Esophagus squamous epithelium (tissue), 5 donors: ENCODE measurements around the gene CAPN5. TPM values are rescaled to one million over a fixed set of nuclear protein-coding genes. Genes with fewer than 3 reads are reported as not detected.

ENCODE experiments used
- DNase-seq: peaks from one replicate; lab custom pipeline; 2025; lab: John Stamatoyannopoulos, UW
- H3K27ac ChIP-seq, 4 donors: fragments of 200-600 bp; sonication (generic); one replicate each; pipeline ENCODE4 v1.5.1; 2016 to 2019; ENCODE audit warnings: mild to moderate bottlenecking in 1 of 4
- H3K27me3 ChIP-seq, 4 donors: fragments of 200-600 bp; sonication (generic); 1 replicate in 3 of 4; 2 replicates in 1 of 4; pipeline versions ENCODE4 v1.5.1 to v1.6.0; 2017 to 2021; ENCODE audit warnings: antibody characterized with exemption in 1 of 4
- H3K36me3 ChIP-seq, 3 donors: fragments of 200-600 bp; sonication (generic); one replicate each; pipeline ENCODE4 v1.5.1; 2016 to 2019
- H3K4me1 ChIP-seq, 3 donors: fragments of 200-600 bp; sonication (generic); one replicate each; pipeline ENCODE4 v1.5.1; 2017 to 2019
- H3K4me3 ChIP-seq, 4 donors: fragments of 200-600 bp; sonication (generic); 1 replicate in 3 of 4; 2 replicates in 1 of 4; pipeline ENCODE4 v1.5.1; 2016 to 2019; ENCODE audit warnings: mild to moderate bottlenecking in 2 of 4, moderate library complexity in 1 of 4
- H3K9me3 ChIP-seq, 3 donors: fragments of 200-600 bp; sonication (generic); one replicate each; pipeline ENCODE4 v1.5.1; 2016 to 2019
- CTCF ChIP-seq, 6 experiments: fragments of 450-650 bp in 4 of 6; fragments of 200-600 bp in 2 of 6; sonication (generic) in 2 of 6; IDR thresholded peaks; one replicate each; pipeline ENCODE4 v1.5.1; 2016 to 2019; ENCODE audit warnings: antibody characterized with exemption in 6 of 6, mild to moderate bottlenecking in 4 of 6, moderate library complexity in 4 of 6
- POLR2A ChIP-seq, 4 donors: fragments of 450-650 bp; IDR thresholded peaks; one replicate each; pipeline ENCODE4 v1.6.1; 2017; ENCODE audit warnings: antibody characterized with exemption in 4 of 4, mild to moderate bottlenecking in 4 of 4, moderate library complexity in 3 of 4
- WGBS, 2 donors: methylation state at CpG; one replicate each; pipeline ENCODE4 v1.1.5; 2018; 5-methylcytosine and 5-hydroxymethylcytosine counted together
- intact Hi-C: fragments of 100-400 bp; cut with DNase I; formaldehyde crosslinking; loops from one replicate; pipeline ENCODE4 v1.15.0; 2022
- total RNA-seq, 4 donors: library from RNA; depleted of rRNA; stranded (reverse); fragments of >200 nt; gene quantifications; one replicate each; pipeline ENCODE4 v1.1.0, GENCODE V29; 2016
- donor health status: DM: yes; HTN: yes; CAD: no.

The CAPN5 gene
- total RNA-seq, 4 donors from 2014 or later: 9.3 to 63.2 (median 13.5) TPM

- DNase-seq: no peak
- Histone ChIP-seq H3K27me3 (no peaks in the 10 kb centered on the region), H3K4me1 (peaks cover 0 to 6% (median 0%) of the 10 kb centered on the region in 3 donors), H3K9me3 (no peaks in the 10 kb centered on the region), H3K36me3 (no peaks in the 10 kb centered on the region), H3K4me3 (no peak overlapping the region), H3K27ac (no peak overlapping the region)
- WGBS, 2 donors: 66 to 83% methylated on average over 5 to 8 of the region's 9 CpGs
- intact Hi-C loops: no loop called here
- no peak for TF ChIP-seq POLR2A (IDR thresholded peaks at IDR 0.05)
- TF ChIP-seq CTCF (IDR thresholded peaks at IDR 0.05): no peak
These were observed 100.4 kb downstream of the CAPN5 start for GRCh38 chr11:77167111-77167626.

- Histone ChIP-seq H3K4me3 (no peak overlapping the region), H3K27ac (no peak overlapping the region), H3K36me3 (no peaks in the 10 kb centered on the region), H3K9me3 (no peaks in the 10 kb centered on the region), H3K4me1 (peaks cover 0 to 13% (median 0%) of the 10 kb centered on the region in 3 donors), H3K27me3 (no peaks in the 10 kb centered on the region)
- intact Hi-C loops: no loop called here
- no peak for DNase-seq
- TF ChIP-seq CTCF (IDR thresholded peaks at IDR 0.05) (no peak), POLR2A (IDR thresholded peaks at IDR 0.05) (no peak)
- 80 to 93% methylated on average over 7 of the region's 8 CpGs for WGBS, 2 donors
These were observed 101.0 kb downstream of the CAPN5 start for GRCh38 chr11:77167791-77168190.

- peaks cover 0 to 13% (median 0%) of the 10 kb centered on the region in 3 donors for H3K4me1 ChIP-seq
- H3K27ac ChIP-seq: no peak overlapping the region
- no peak overlapping the region for H3K4me3 ChIP-seq
- no peaks in the 10 kb centered on the region for H3K27me3 ChIP-seq
- no peaks in the 10 kb centered on the region for H3K9me3 ChIP-seq
- TF ChIP-seq CTCF (IDR thresholded peaks at IDR 0.05) (no peak), POLR2A (IDR thresholded peaks at IDR 0.05) (no peak)
- 86 to 93% methylated on average over 5 of the region's 5 CpGs for WGBS, 2 donors
- no peak for DNase-seq
- no peaks in the 10 kb centered on the region for H3K36me3 ChIP-seq
- intact Hi-C loops: no loop called here
These were observed 103.3 kb downstream of the CAPN5 start for GRCh38 chr11:77170107-77170506.

GRCh38 chr11:77171254-77171653 lies 104.5 kb downstream of the CAPN5 start:
- intact Hi-C loops: no loop called here
- H3K36me3 ChIP-seq: no peaks in the 10 kb centered on the region
- no peak overlapping the region for H3K4me3 ChIP-seq
- H3K9me3 ChIP-seq: no peaks in the 10 kb centered on the region
- TF ChIP-seq CTCF (IDR thresholded peaks at IDR 0.05): no peak
- TF ChIP-seq POLR2A (IDR thresholded peaks at IDR 0.05): no peak
- H3K4me1 ChIP-seq: peaks cover 0 to 13% (median 0%) of the 10 kb centered on the region in 3 donors
- 85 to 86% methylated on average over 4 to 7 of the region's 8 CpGs for WGBS, 2 donors
- no peak overlapping the region for H3K27ac ChIP-seq
- no peak for DNase-seq
- H3K27me3 ChIP-seq: no peaks in the 10 kb centered on the region

- no peaks in the 10 kb centered on the region for H3K36me3 ChIP-seq
- H3K27ac ChIP-seq: no peak overlapping the region
- H3K4me1 ChIP-seq: peaks cover 0 to 13% (median 0%) of the 10 kb centered on the region in 3 donors
- intact Hi-C loops: no loop called here
- no peaks in the 10 kb centered on the region for H3K9me3 ChIP-seq
- no peak overlapping the region for H3K4me3 ChIP-seq
- WGBS, 2 donors: 66 to 84% methylated on average over 7 to 9 of the region's 20 CpGs
- DNase-seq: no peak
- no peaks in the 10 kb centered on the region for H3K27me3 ChIP-seq
- TF ChIP-seq CTCF (IDR thresholded peaks at IDR 0.05): no peak
- no peak for TF ChIP-seq POLR2A (IDR thresholded peaks at IDR 0.05)
These were observed 105.3 kb downstream of the CAPN5 start for GRCh38 chr11:77171885-77172665.
